Endothelial cell of umbilical vein (primary cell): ENCODE measurements around the gene RARA. TPM values are rescaled to one million over a fixed set of nuclear protein-coding genes. Genes with fewer than 3 reads are reported as not detected.

ENCODE experiments used
- BruUV-seq: library from RNA; stranded (reverse); fragments of 400-500 nt; replicated peaks from 2 replicates; lab custom pipeline; 2021; lab: Mats Ljungman, UMichigan
- CTCF ChIA-PET: fragments of 300-600, 350-600 bp; sonication (Branson Sonifier 250); formaldehyde crosslinking; loops from one replicate; lab custom pipeline; 2021; ENCODE audit warnings: antibody characterized with exemption, inconsistent platforms; lab: Charles Lee
- POLR2A ChIA-PET: fragments of 300-600, 350-600 bp; sonication (Branson Sonifier 250); formaldehyde crosslinking; loops from one replicate; lab custom pipeline; 2021; ENCODE audit warnings: antibody characterized with exemption, inconsistent platforms; lab: Charles Lee
- DNase-seq: peaks from one replicate; pipeline ENCODE4 v3.0.0-alpha.2; 2011; ENCODE audit warnings: low read depth, low spot score
- FAIRE-seq: peaks from 2 replicates; lab custom pipeline; 2011; peaks lifted over from hg19 to GRCh38; lab: Jason Lieb, UNC
- H2AFZ ChIP-seq: 2 replicates; pipeline ENCODE4 v1.6.0; 2012; ENCODE audit warnings: low read depth, low read length, control low read depth, inconsistent platforms
- H3K27ac ChIP-seq: 2 replicates; pipeline ENCODE4 v1.5.1; 2011; ENCODE audit warnings: low read depth, mild to moderate bottlenecking, control low read depth, low read length, moderate library complexity; ENCODE audit not compliant: insufficient read depth
- H3K27me3 ChIP-seq, 2 experiments: 2 replicates each; pipeline versions ENCODE4 v1.6.0 to v1.6.1; 2011; ENCODE audit warnings: low read length in 2 of 2, mixed read lengths in 1 of 2; ENCODE audit not compliant: control insufficient read depth in 2 of 2, insufficient read depth in 2 of 2
- H3K36me3 ChIP-seq, 2 experiments: 2 replicates in 1 of 2; 3 replicates in 1 of 2; pipeline ENCODE4 v1.5.1; 2011; ENCODE audit warnings: low read length in 2 of 2, mild to moderate bottlenecking in 1 of 2, moderate library complexity in 1 of 2; ENCODE audit not compliant: control insufficient read depth in 2 of 2, insufficient read depth in 2 of 2; ENCODE audit errors: extremely low read depth in 1 of 2
- H3K4me1 ChIP-seq: 3 replicates; pipeline ENCODE4 v1.5.1; 2011; ENCODE audit warnings: mild to moderate bottlenecking, low read length; ENCODE audit not compliant: control insufficient read depth, insufficient read depth; ENCODE audit errors: extremely low read depth
- H3K4me2 ChIP-seq: 2 replicates; pipeline ENCODE4 v1.6.1; 2011; ENCODE audit warnings: low read length, control low read depth, mixed read lengths; ENCODE audit not compliant: insufficient read depth
- H3K4me3 ChIP-seq, 3 experiments: fragments of 200-600 bp in 1 of 3; sonication (generic), shearing (Covaris generic) in 1 of 3; replicated peaks in 1 of 3; 2 replicates each; pipeline ENCODE4 v1.5.1; 2011 to 2016; ENCODE audit warnings: control low read depth in 3 of 3, low read length in 3 of 3, mild to moderate bottlenecking in 2 of 3, inconsistent platforms in 1 of 3, low read depth in 1 of 3, moderate library complexity in 1 of 3; ENCODE audit not compliant: insufficient read depth in 1 of 3
- H3K79me2 ChIP-seq: 2 replicates; pipeline ENCODE4 v1.6.0; 2012; ENCODE audit warnings: low read length, inconsistent platforms; ENCODE audit not compliant: control insufficient read depth, insufficient read depth
- H3K9ac ChIP-seq: replicated peaks from 2 replicates; pipeline ENCODE3; 2011; ENCODE audit warnings: low read length, control low read depth; ENCODE audit not compliant: insufficient read depth; ENCODE audit errors: extremely low read depth
- H3K9me1 ChIP-seq: replicated peaks from 3 replicates; pipeline ENCODE4 v1.6.0; 2011; ENCODE audit warnings: mild to moderate bottlenecking, low read length; ENCODE audit not compliant: control insufficient read depth, insufficient read depth; ENCODE audit errors: extremely low read depth
- H3K9me3 ChIP-seq: replicated peaks from 2 replicates; pipeline ENCODE4 v1.5.1; 2012; ENCODE audit warnings: low read length, inconsistent platforms; ENCODE audit not compliant: control insufficient read depth, insufficient read depth
- H4K20me1 ChIP-seq: replicated peaks from 2 replicates; pipeline ENCODE3; 2011; ENCODE audit warnings: mild to moderate bottlenecking, low read length; ENCODE audit not compliant: control insufficient read depth, insufficient read depth; ENCODE audit errors: extremely low read depth
- CTCF ChIP-seq, 2 donors: IDR thresholded peaks; 1 replicate in 1 of 2; 2 replicates in 1 of 2; pipeline ENCODE4 v1.5.1; 2011; ENCODE audit warnings: low read length in 2 of 2, mild to moderate bottlenecking in 2 of 2, moderate library complexity in 2 of 2, control low read depth in 1 of 2, inconsistent platforms in 1 of 2, low read depth in 1 of 2; ENCODE audit not compliant: insufficient read depth in 1 of 2; ENCODE audit errors: extremely low read depth in 1 of 2
- EZH2 ChIP-seq: IDR thresholded peaks from 2 replicates; pipeline ENCODE4 v1.6.1; 2012; ENCODE audit warnings: borderline replicate concordance, low read depth, mild to moderate bottlenecking, moderate library complexity, low read length, inconsistent platforms; ENCODE audit not compliant: severe bottlenecking
- FOS ChIP-seq: IDR thresholded peaks from 2 replicates; pipeline ENCODE4 v1.6.1; 2011; ENCODE audit warnings: mild to moderate bottlenecking, low read length, moderate library complexity, borderline replicate concordance; ENCODE audit not compliant: insufficient read depth
- GATA2 ChIP-seq: IDR thresholded peaks from 2 replicates; pipeline ENCODE4 v1.7.0; 2011; ENCODE audit warnings: low read depth, mild to moderate bottlenecking, moderate library complexity, mixed read lengths, low read length; ENCODE audit not compliant: insufficient read length, insufficient read depth
- JUN ChIP-seq: IDR thresholded peaks from 2 replicates; pipeline ENCODE4 v1.6.1; 2011; ENCODE audit warnings: borderline replicate concordance, low read depth; ENCODE audit not compliant: insufficient read length, insufficient read depth
- MAX ChIP-seq: IDR thresholded peaks from 2 replicates; pipeline ENCODE4 v1.6.1; 2011; ENCODE audit not compliant: insufficient read depth, insufficient read length
- MYC ChIP-seq: IDR thresholded peaks from one replicate; pipeline ENCODE4 v1.6.1; 2011; ENCODE audit warnings: mild to moderate bottlenecking, low read depth, low read length
- POLR2A ChIP-seq: IDR thresholded peaks from 2 replicates; pipeline ENCODE4 v1.6.1; 2012; ENCODE audit warnings: low read depth, mild to moderate bottlenecking, control low read depth, low read length
- POLR2AphosphoS5 ChIP-seq: IDR thresholded peaks from 2 replicates; pipeline ENCODE4 v1.6.1; 2012; ENCODE audit warnings: low read depth, mild to moderate bottlenecking, control low read depth, low read length, moderate library complexity; ENCODE audit not compliant: insufficient read depth
- dilution Hi-C: fragments of 300-500 bp; cut with MboI; formaldehyde crosslinking; loops from one replicate; pipeline ENCODE4 v1.15.0; 2019; ENCODE audit warnings: low sequenced_read_pairs; ENCODE audit not compliant: extremely low pct_ligation_motif_present
- intact Hi-C: fragments of 100-400 bp; cut with micrococcal nuclease; formaldehyde crosslinking; loops from one replicate; pipeline ENCODE4 v1.10.0; 2022
- polyA plus RNA-seq, 4 experiments: library from polyadenylated mRNA; depleted of rRNA in 3 of 4; stranded (reverse) in 3 of 4; unstranded in 1 of 4; fragments of >200 nt; gene quantifications; 2 replicates each; pipeline versions ENCODE4 v1.2.1 to v1.2.3, GENCODE V29; 2011 to 2012; ENCODE audit warnings: missing spikeins in 1 of 4
- total RNA-seq: library from RNA; stranded (reverse); gene quantifications from 2 replicates; pipeline ENCODE4 v1.2.3, GENCODE V29; 2021

Gene RARA
- total and polyA plus RNA-seq, 2 donors (not counting 3 experiments of a cell fraction or from before 2014, with no cell fraction given) = 11.9 to 37.8 TPM

GRCh38 chr17:40338058-40338457 is 29.1 kb downstream of the RARA start:
- Histone ChIP-seq H3K4me1 (peaks cover 18% of the 10 kb centered on the region), H4K20me1 (no peaks in the 10 kb centered on the region)
- TF ChIP-seq MAX (no peak), JUN (no peak), EZH2 (no peak), POLR2AphosphoS5 (no peak)

GRCh38 chr17:40338941-40339649 is 30.1 kb downstream of the RARA start:
- Histone ChIP-seq H3K4me1 (peaks cover 28% of the 10 kb centered on the region), H3K27ac (no peak overlapping the region), H3K4me2 (no peak overlapping the region), H3K79me2 (peaks cover 51% of the 10 kb centered on the region), H3K9me1 (no peaks in the 10 kb centered on the region), H3K9me3 (no peaks in the 10 kb centered on the region), H3K27me3 (no peaks in the 10 kb centered on the region), H2AFZ (no peak overlapping the region), H3K9ac (no peak overlapping the region), H4K20me1 (no peaks in the 10 kb centered on the region), H3K4me3 (no peak overlapping the region), H3K36me3 (peaks cover 0 to 1% of the 10 kb centered on the region in 2 experiments)
- dilution Hi-C loops (no loop called here), intact Hi-C loops (no loop called here)
- no peak for FAIRE-seq
- no TSS peak for BruUV-seq
- ChIA-PET POLR2A (no interaction called here), CTCF (interaction anchor here (1.1 to 10.6 kb wide), 4 partner anchors 16 to 37 kb away, joined by 4 to 109 read pairs (median 6); no protein-coding TSS in a partner anchor)
- no peak for DNase-seq
- TF ChIP-seq MYC (no peak), EZH2 (no peak), FOS (no peak), MAX (no peak), CTCF (IDR thresholded peaks at IDR 0.05; ENCODE audit: extremely low read depth in 1 of 2, insufficient read depth in 1 of 2, low read depth in 1 of 2, low read length in 2 of 2) (no peak), POLR2A (no peak), POLR2AphosphoS5 (no peak), GATA2 (no peak), JUN (no peak)

More at GRCh38 chr17:40338058-40338457, 29.1 kb downstream of the RARA start:
- dilution Hi-C loops = no loop called here
- Histone ChIP-seq H3K9me1 (no peaks in the 10 kb centered on the region), H3K79me2 (peaks cover 45% of the 10 kb centered on the region), H3K4me3 (no peak overlapping the region), H3K27ac (no peak overlapping the region), H2AFZ (no peak overlapping the region), H3K4me2 (no peak overlapping the region), H3K9ac (no peak overlapping the region), H3K36me3 (peaks cover 0 to 1% of the 10 kb centered on the region in 2 experiments), H3K27me3 (no peaks in the 10 kb centered on the region), H3K9me3 (no peaks in the 10 kb centered on the region)
- no peak for FAIRE-seq
- POLR2A ChIA-PET = no interaction called here
- DNase-seq = no peak
- BruUV-seq = no TSS peak
- CTCF ChIA-PET = interaction anchor here (1.1 kb wide), 1 partner anchor 25 kb away, joined by 5 read pairs; no protein-coding TSS in a partner anchor
- intact Hi-C loops = no loop called here
